ENCODE data around the gene LTC4S.

The LTC4S gene

DNA sequence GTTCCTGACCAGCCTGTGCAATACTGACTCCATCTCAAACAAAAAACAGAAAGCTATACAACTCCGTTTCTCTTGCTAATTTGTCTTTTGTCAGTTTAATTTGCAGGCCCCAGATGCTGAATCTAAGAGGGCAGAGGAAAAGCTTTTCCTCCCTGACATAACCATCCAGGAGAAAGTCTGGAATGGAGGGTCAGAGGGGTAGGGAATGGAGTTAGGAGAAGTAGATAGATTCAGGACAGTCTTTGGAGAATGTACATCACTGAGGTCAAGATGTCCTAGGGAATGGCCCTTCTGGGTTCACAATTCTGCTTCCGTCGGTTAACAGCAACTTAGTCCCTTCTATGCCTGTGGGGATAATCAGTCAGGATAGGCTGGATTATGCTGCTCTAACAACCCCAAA is 20.3 kb downstream of the LTC4S start:
- DNase-seq: no peak

DNA sequence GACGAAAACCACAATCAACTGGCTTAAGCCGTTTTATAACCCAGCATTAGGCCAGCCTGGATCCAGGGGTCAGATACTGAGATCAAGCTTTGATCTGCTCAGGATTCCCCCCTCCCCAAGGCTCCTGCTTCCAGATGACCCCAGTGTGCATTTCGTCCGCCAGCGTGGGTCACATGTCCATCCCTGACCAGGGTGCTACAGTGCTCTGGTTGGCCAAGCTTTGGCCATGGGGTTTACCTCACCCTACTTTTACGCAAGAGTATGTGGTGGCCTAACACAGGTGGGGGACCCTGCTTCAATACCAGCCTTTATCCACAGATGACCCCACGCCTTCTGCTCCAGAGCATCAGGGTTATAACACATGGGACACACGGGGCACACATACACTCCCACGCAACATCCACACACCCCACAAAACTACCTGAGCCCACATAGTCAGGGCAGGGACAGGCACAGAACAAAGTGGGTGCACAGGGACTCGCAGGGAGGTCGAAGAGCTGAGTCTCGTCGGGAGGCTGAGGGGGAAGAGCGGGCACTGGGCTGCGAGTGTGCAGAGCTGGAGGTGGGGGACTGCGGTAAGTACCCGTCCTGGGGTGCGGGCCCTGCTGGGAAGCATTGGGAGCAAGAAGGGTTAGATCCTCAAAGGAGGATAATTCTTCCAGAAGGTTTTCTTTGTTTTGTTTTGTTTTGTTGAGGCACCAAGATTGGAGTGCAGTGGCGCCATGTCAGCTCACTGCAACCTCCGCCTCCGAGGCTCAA is 21.9 kb downstream of the LTC4S start:
- DNase-seq: no peak

DNA sequence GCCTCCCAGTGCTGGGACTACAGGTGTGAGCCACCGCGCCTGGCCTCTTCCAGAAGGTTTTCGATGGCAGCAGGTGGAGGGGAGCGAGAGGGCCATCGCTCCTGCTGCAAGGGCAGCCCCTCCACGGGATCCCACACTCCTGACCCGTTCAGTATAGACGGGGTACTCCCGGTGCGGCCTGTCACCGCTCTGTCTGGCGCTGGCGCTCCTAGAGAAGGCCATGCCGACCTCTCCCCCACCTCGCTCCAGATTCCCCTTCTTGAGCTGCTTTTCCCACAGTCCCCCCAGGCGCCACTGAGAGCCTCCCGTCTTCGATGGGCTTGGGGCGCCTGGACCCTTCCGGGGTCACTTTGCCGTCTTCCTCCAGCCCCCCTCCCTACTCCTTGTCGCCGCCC is 22.6 kb downstream of the LTC4S start:
- DNase-seq: no peak

DNA sequence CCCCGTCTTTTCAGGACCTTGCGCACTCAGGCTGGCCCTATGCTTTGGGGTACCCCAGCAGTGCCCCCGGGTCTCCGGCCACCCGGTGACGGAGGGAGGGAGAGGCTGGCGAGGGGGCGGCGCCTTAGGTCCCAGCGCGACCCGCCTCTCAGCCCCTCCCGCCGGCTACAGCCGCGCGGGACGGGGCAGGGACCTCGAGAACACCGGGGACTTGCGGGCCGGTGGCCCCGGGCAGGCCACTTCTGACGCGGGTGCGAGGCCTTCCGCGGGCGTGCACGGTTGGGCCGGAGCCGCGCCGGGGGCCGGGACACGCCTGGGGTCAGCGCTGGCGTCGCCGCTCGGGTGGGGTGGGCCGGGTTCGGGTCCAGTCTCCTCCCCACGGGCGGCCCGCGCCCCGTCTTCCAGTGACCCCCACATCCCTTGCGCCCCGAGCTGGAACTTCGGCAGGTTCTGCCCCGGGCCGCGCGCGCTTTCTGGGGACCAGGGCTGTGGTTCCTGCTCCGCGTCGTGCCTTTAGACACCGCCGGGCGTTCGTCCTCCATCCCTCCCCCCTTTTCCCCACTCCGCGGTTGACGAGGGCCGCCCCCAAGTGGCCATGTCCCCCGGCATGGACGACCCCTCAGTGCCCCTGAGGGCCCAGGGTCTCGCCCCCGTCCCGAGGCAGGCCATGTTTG is 23.1 kb downstream of the LTC4S start:
- no peak for DNase-seq

DNA sequence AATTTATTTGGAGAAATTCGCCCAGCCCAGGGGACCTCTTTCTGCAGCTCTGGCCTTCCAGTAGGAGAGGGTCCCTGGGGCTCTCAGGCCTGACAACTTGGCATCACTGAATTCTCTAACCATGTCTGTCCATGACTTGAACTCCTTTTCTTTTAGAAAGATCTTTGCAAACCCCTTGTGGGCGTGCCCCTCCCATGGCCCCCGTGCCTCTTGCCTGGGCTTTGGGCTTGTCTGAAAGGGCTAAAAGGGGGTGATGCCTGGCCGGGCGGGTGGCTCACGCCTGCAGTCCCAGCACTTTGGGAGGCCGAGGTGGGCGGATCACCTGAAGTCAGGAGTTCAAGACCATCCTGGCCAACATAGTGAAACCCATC is 23.7 kb downstream of the LTC4S start:
- DNase-seq: no peak

DNA sequence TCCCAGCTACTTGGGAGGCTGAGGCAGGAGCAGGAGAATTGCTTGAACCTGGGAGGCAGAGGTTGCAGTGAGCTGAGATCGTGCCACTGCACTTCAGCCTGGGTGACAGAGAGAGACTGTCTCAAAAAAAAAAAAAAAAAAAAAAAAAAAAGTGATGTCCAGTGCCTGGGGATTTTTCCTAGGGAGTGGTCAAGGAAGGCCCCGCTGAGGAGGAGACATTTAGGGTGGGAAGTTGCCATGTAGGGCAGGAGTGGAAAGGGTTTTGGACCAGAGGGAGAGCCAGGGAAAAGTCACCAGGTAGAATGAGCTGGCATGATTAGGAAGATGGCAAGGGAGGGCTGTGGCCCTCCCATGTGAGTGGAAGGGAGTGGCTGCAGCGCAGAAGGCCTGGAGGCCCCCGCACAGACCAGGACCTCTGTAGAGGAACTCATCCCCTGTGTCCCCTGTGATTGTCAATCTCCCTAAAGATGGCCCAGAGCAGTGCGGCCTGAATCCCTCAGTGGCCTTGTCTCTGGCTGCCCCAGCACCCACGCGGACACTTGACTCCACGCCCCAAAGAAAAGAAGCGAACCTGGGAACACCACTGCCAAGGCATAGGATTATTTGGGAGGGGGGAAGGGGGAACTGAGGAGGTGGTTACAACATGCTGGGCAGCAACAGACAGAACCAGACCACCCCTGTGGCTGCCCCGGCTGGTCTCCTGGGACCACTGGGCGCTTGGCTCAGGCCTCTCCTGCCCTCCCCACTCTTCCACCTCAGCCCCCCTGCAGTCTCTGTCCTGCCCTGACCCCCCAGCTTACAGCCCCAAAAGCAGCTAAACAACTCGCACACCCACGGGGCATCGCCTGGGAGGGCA is 24.3 kb downstream of the LTC4S start:
- no peak for DNase-seq

DNA sequence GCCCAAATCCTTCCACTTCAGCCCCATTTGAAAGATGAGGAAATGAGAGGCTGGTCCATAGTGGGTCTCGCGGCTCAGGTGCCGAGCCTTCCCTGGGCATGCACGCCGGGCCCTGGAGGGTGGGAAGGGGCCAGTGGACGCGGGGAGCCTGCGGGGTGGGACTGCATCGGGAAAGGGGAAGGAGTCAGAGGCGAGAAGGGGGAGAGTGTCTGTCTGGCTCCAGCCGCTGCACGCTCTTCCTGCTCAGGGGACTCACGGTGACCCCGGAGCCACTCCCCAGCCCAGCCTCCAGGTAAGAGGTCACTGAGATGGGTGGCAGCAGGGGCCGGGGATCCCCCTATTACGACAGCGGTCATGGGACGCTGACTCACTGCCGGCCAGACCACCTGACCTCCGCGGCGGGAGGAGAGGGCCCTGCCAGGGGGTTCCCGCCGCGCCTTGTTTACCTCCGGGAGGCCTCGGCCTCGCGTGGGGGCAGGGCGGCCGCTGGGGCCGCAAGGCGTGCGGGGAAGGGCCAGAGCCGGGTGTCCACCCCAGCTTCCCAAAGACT is 25.0 kb downstream of the LTC4S start:
- peak; percentile 89 for DNase-seq

DNA sequence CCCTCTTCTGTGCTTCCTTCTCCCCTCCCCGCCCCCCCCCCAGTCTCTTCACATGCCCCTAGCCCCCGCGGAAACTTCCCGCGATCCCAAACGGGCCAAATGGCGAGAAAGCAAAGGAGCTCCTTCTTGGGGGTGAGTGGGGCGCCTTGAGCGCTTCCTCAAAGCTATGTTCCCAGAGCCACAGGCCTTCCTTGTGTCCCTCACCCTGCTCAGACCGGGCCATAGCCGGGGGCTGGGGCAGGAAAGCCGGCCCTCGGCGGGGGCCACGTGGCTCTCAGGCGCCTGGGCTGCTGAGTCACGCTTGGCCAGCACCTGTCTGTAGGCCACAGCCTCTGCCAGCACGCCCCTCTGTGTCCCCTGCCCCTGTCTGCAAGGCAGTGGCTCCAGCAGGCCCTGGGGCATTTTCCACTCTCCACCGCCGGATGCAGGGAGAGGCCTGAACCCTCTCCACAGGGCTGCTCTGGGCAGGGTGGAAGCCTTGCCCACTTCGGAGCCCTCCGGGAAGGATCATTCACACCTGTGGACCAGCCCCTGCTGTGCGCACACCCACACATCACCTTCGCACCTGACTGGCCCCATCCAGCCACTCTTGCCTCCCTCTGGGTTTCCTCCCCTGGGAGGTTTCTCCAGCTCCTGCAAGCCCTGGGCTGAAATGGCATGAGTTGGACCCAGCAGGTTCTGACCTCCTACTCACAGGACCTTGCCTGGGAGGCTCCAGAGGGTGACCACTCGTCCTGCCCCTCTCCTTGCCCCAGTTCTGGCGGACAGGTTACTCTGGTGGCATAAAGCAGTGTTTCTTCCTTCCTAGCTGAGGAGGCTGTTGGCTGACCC is 25.7 kb downstream of the LTC4S start:
- peak; percentile 54 for DNase-seq

DNA sequence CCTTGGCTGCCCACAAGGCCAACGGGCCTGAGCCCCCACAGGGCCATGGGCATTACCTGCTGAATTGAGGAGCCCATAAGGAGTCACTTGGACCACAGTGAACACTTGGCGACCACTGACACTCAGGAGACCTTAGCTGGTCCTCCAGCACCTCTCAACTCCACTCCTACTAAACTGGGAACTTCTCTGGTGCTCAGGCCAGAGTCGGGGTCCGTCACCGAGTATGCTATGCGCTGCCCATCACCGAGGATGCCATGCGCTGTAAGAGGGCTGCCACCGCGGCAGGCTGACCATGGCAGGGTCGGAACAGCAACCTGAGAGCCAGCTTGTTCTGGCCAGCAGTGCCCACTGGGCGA is 26.3 kb downstream of the LTC4S start:
- no peak for DNase-seq

DNA sequence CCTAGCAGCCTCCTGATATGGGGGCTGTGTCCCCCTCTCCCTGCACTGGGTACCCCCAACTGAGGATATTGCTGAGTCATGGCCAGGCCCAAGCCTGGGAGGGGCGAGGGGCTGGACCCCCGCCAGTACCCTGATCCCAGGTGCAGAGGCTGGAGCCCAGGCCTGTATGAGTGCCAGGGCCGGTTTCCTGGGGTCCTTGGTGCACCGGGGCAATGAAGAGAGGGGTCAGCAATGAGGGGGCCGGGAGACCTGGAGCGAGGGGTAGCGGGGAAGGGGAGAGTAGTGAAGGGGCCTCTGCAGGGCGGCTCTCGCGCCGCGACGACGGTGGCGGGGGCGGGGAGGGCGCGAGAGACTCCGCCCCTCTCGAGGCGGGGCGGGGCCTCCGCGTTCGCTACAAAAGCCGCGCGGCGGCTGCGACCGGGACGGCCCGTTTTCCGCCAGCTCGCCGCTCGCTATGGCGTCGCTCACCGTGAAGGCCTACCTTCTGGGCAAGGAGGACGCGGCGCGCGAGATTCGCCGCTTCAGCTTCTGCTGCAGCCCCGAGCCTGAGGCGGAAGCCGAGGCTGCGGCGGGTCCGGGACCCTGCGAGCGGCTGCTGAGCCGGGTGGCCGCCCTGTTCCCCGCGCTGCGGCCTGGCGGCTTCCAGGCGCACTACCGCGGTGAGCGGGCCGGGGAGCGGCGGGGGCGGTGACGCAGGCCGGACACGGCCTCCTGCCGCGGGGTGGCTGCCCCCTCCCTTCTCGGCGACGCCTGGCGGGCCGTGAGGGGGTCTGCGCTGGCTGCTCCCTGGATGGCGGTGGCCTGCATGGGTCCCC is 26.9 kb downstream of the LTC4S start, which contains the start of gene SQSTM1:
Gene SQSTM1 (plus strand): TSS at position 423 of the 815 bp plus-strand sequence. CDS start 32 bp downstream, at position 455.
- peak; percentile 82 for DNase-seq

DNA sequence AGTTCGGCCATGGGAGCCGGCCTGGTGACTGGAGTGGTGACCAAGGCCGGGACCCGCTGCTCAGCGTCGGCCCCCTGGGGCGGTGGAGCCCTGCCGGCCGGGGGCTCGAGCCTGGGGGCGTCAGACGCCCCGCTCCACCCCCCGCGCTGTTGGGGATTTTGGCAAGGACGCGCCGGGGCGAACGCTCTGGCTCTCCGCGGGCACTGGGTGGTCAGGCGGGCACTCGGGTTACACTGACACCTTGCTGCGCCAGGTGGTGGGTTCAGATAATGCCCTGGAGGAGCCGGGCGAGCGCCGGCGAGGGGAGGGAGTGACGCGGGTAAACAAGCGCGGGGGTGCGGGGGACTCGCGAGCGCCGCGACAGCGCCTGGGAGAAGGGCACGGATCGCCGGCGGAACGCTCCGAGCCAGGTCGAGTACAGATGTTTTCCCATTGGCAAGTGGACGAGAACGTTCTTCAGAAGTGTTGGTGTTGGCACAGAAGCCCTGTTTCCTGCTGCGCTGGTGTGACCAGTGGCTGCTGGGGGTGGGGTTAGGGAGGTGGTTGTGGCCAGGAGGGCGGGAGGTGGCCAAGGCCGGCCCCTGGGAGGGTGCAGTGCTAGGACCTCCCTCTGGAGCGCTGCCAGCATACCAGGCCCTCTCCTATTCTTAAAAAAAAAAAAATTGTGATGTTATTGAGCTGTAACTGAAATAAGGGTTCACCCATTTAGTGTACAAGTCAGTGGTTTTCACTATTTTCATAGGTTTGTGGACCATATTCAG is 27.7 kb downstream of the LTC4S start:
- DNase-seq: peak; percentile 88

DNA sequence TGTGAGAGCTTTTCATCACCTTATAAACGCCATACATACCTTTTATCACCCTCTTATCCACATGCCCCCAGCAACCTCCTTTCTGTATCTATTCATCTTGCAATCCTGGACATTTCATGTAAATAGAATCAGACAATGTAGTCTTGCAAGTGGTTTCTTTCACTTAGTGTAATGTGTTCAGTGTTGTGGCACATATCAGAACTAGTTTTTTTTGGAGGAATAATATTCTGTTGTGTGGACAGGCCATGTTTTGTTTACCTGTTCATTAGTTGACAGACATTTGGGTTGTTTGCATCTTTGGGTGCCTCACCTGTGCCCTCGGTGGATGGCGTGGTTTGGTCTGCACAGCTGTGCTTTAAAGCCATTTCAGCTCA is 28.3 kb downstream of the LTC4S start:
- DNase-seq: no peak

DNA sequence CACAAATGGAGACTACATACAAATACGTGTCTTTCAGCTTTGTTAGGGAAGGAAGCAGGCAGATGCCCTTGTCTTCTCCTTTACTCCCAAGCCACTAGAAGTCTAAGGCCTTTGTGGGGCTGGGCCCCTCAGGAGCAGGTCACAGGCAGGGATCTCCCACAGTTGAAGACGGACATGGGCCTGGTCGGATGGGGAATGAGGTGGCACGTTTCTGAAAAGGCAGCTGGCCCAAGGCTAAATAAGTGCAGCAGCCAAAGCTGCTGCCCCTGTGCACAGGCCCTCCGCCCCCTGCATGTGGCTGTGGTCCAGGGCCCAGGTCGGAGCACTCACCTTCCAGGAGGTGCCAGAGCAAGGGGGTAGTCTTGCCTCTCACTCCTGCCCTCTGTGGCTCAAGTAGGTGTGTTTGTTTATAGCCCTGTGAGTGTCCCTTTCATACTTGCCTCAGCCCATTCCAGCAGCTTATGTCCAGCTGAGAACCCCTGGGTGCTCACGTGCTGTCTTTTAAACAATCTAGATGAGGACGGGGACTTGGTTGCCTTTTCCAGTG is 28.7 kb downstream of the LTC4S start:
- DNase-seq: no peak

DNA sequence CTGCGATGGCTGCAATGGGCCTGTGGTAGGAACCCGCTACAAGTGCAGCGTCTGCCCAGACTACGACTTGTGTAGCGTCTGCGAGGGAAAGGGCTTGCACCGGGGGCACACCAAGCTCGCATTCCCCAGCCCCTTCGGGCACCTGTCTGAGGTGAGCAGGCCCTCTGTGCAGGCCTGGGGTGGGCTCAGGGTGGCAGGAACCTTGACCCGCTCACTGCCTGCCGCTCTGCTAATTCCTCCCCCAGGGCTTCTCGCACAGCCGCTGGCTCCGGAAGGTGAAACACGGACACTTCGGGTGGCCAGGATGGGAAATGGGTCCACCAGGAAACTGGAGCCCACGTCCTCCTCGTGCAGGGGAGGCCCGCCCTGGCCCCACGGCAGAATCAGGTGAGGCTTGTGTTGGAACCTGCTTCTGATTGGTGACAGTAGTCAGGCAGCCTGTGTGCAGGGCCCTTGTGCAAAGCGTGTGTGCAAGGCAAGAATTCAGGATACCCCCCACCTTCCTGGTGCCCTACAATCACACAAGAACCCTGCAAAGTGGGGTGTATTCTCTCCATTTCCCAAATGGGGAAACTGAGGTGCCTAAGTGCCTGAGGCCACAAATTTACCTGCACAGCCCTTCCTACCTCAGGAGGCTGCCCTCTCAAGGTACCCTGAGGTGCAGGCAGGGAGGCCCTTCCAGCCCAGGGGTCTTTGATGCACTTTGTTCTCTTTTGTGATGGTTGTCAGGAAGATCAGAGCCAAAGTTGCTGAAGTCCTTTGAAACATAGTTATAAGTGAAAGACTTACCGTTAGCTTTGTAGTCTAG is 30.4 kb downstream of the LTC4S start:
- no peak for DNase-seq

DNA sequence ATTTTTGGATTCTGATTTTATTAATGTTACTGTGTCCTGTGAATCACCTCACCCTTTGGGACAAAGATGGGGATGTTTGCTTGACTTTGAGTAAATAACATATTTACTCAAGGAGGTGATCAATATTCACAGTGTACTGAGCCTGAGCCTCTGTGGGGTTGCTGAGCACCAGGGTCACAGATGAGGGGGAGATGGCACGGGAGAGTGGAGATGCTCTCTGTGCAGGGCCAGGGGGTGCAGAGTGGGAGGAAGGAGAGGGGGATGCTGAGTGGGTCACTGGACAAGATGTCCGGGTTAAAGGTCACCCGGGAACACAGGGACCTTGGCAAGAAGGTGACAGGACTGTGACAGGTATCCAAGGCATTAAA is 30.9 kb downstream of the LTC4S start:
- no peak for DNase-seq

DNA sequence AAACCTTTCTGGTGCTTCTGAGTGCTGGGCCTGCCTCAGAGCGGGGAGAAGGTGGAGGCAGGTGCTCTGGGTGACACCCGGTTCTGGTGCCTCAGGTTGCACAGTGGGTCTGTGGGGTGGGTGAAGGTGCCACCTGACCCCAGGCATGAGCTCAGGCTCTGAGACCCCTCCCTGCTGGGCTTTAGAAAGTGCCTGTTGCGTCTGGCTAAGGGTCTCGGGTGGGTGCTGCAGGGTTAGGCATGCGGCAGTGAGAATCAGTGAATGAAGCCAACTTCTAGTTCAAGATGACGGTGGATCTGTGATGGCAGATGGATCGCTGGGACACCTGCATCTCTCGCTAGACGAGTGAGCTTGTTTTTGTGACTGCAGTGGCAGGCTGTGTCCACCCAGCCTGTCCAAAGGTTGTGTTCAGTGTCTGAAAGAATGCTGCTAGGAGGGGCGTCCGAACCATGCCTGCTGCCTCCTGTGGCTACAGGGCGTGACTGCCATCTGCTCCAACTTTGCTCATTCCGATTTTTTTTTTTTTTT is 31.9 kb downstream of the LTC4S start:
- no peak for DNase-seq

DNA sequence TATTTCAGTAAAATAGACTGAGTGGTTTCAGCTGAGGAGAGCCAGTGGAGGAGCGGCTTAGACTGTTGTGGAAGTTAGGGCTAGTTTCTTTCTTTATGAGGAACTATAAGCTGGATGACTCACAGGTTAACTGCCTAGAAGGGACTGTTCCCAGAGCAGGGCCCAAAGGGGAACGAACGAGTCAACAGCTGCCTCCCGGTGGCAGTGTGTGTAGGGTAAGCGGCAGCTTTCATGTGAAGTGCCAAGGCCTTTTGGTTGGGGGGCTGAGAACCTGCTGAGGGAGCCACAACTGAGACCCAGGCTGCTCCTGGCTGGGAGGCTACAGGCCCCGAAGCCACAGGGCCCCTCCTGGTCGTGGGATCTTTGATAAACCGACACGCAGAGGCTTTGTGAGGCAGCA is 33.9 kb downstream of the LTC4S start:
- DNase-seq: peak; percentile 53

DNA sequence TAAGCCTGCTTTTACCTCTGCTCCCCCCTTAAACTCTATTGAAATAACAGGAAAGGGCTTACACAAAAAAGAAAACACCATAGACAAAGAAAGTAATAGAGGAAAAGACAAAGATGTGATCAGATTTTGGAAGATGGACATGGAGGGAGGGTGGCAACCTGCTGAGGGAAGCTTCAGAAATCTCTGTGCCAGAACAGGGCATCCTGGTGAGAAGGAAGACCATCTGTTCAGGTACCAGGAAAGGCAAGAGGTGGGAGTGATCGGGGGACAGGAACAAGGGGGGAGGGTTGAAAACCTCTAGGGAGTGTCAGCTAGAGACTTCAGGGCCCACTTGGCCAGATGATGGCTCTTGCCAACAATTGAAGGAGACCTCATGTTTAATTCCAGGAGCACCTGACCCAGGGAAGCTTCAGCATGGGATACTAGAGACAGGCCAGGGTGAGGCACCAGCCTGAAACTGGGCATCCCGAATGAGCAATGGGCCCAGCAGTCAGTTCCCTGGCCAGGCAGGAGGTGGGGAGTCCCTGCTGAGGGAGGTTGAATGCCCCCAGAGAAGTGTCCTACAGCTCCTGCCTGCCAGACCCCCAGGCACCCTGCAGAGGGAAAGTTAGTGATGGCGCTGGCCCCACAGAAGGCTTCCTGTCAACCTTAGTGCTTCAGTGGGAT is 35.1 kb downstream of the LTC4S start:
- DNase-seq: no peak
